ENCODE data around the gene SHC3.

Gene SHC3

GRCh38 chr9:89165880-89166279 lies 12.7 kb downstream of the SHC3 start:
- in situ Hi-C loops (cut with MboI; ENCODE audit: low pct_unique_long_range_greater_than_20kb, low sequenced_read_pairs, unreplicated experiment) = no loop called here
- no peak for DNase-seq (ENCODE audit: low spot score)
- TF ChIP-seq, protein P1, sequence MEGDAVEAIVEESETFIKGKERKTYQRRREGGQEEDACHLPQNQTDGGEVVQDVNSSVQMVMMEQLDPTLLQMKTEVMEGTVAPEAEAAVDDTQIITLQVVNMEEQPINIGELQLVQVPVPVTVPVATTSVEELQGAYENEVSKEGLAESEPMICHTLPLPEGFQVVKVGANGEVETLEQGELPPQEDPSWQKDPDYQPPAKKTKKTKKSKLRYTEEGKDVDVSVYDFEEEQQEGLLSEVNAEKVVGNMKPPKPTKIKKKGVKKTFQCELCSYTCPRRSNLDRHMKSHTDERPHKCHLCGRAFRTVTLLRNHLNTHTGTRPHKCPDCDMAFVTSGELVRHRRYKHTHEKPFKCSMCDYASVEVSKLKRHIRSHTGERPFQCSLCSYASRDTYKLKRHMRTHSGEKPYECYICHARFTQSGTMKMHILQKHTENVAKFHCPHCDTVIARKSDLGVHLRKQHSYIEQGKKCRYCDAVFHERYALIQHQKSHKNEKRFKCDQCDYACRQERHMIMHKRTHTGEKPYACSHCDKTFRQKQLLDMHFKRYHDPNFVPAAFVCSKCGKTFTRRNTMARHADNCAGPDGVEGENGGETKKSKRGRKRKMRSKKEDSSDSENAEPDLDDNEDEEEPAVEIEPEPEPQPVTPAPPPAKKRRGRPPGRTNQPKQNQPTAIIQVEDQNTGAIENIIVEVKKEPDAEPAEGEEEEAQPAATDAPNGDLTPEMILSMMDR (IDR thresholded peaks at IDR 0.05; ENCODE audit: extremely low read depth, insufficient read depth, missing control alignments) = no peak

DNA sequence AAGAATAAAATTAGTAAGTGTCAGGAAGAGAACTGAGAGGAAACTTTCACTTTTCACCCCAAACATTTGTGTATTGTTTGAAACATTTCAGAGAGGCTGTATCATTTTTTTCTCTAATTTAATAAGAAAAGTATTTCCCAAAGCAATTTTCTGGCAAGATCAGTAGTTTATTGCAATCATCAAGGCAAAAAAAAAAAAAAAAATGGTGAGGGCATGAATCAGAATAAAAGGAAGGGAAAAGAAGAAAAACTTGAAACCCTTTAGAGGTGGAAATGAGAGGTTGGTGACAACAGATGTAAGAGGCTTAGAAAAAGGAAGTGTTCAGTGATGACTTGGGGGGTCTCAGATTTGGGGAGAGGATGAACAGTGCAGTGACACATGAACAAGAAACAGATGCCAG lies 13.3 kb downstream of the SHC3 start:
- DNase-seq (ENCODE audit: low spot score) = no peak
- in situ Hi-C loops (cut with MboI; ENCODE audit: low pct_unique_long_range_greater_than_20kb, low sequenced_read_pairs, unreplicated experiment) = no loop called here

DNA sequence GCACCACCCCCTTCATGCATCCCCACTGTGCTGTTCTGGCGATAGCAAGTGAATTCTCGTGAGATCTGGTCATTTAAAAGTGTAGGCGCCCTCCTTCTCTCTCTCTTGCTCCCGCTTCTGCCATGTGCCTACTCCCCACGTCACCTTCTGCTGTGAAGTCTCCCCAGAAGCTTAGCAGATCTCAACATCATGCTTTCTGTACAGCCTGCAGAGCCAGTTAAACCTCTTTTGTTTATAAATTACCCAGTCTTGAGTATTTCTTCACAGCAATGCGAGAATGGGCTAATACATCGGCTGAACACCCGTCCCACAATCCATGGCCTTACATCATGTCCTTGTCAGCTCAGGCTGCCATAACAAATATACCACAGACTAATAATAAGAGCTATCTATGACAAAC lies 17.4 kb downstream of the SHC3 start:
- TF ChIP-seq, protein P1 (IDR thresholded peaks at IDR 0.05; ENCODE audit: extremely low read depth, insufficient read depth, missing control alignments) = no peak
- no peak for DNase-seq (ENCODE audit: low spot score)
- in situ Hi-C loops (cut with MboI; ENCODE audit: low pct_unique_long_range_greater_than_20kb, low sequenced_read_pairs, unreplicated experiment) = no loop called here

More for the DNA sequence above, 13.3 kb downstream of the SHC3 start:
- TF ChIP-seq, protein P1 (IDR thresholded peaks at IDR 0.05; ENCODE audit: extremely low read depth, insufficient read depth, missing control alignments) = no peak

DNA sequence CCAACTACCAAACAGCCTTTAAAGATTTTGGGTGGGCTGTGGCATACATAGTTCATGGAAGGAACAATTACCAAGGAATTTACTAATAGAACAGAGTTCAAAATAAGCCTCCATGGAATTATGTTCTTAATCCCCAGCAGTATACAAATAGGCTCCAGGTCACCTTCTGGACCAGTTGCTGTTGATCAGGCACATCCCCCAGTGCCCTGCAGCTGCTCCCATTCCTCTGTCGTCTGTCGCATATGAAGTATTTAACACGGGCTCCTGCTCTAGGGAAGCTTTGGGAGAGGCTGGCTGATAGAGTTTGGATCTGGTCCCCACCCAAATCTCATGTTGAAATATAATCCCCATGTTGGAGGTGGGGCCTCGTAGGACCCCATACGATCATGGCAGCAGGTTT lies 17.8 kb downstream of the SHC3 start:
- DNase-seq (ENCODE audit: low spot score) = no peak
- TF ChIP-seq, protein P1 (IDR thresholded peaks at IDR 0.05; ENCODE audit: extremely low read depth, insufficient read depth, missing control alignments) = no peak
- in situ Hi-C loops (cut with MboI; ENCODE audit: low pct_unique_long_range_greater_than_20kb, low sequenced_read_pairs, unreplicated experiment) = no loop called here

DNA sequence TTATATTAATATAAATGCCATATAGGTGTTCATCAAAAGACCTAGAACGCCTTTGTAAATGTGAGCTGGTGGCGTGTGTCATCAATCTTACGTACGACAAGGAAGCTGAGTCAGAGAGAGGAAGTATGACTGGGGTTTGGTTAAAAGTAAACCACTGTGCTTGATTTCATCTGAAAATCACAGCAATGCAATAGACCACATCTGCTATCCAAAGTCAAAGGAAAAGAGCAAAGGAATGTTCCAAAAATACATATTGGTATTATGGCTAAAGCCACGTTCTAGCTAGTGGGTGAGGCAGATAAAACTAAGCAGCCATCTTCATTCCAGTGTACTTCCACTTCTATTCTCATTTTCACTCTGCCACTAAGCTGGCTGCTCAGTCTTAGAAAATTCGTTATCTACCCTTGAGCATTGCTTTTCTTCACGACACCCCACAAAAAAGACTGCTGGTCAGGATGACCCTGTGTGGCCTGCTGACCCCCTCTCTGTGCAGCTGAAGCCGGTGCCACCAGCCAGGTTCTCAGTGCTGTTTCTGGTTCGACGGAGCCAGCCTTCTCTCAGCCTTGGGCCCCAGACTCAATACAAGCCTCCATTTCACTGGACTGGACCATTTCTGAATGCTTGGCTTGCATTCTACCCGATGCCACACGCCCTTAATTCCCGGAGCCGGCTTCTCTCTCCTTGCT lies 23.8 kb downstream of the SHC3 start:
- DNase-seq (ENCODE audit: low spot score) = no peak
- in situ Hi-C loops (cut with MboI; ENCODE audit: low pct_unique_long_range_greater_than_20kb, low sequenced_read_pairs, unreplicated experiment) = no loop called here
- TF ChIP-seq, protein P1 (IDR thresholded peaks at IDR 0.05; ENCODE audit: extremely low read depth, insufficient read depth, missing control alignments) = no peak

DNA sequence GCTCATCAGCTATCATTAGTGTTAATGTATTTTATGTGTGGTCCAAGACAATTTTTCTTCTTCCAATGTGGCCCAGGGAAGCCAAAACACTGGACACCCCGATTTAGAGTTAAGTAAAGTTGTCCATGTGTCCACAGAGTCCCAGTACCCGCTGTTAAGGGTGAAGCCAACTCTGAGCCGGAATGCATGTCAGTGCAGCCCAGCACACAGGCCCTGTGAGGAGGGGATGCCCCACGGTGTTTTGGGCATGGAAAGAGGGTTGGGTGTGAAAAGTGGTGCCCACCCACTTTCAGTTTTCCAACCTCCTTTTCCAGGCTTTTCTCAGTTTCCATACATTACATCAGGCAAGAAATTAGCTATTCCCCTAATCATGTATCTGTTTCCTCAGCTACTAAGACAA lies 24.4 kb downstream of the SHC3 start:
- no peak for DNase-seq (ENCODE audit: low spot score)
- in situ Hi-C loops (cut with MboI; ENCODE audit: low pct_unique_long_range_greater_than_20kb, low sequenced_read_pairs, unreplicated experiment) = no loop called here
- TF ChIP-seq, protein P1 (IDR thresholded peaks at IDR 0.05; ENCODE audit: extremely low read depth, insufficient read depth, missing control alignments) = no peak

Data from GM13977 (cell line).